Parathyroid adenoma (tissue), 2 donors: ENCODE measurements around the gene ITIH2.
"Not testable (repeated sequence)": the region's sequence is repeated elsewhere in the genome, so short reads cannot be mapped to it uniquely, and the experiment has no call there.

Experiments
- H2AFZ ChIP-seq: fragments of 300-600 bp; sonication (generic); one replicate; pipeline ENCODE4 v1.7.0; 2017; ENCODE audit warnings: antibody characterized with exemption, mild to moderate bottlenecking
- H3K27ac ChIP-seq: fragments of 300-600 bp; sonication (generic); one replicate; pipeline ENCODE4 v1.7.0; 2017
- H3K27me3 ChIP-seq: fragments of 300-600 bp; sonication (generic); one replicate; pipeline ENCODE4 v1.7.0; 2017; ENCODE audit warnings: low read length; ENCODE audit not compliant: control insufficient read depth, insufficient read depth
- H3K36me3 ChIP-seq: fragments of 300-600 bp; sonication (generic); one replicate; pipeline ENCODE4 v1.7.0; 2017; ENCODE audit warnings: low read length; ENCODE audit not compliant: control insufficient read depth, insufficient read depth
- H3K4me1 ChIP-seq: fragments of 300-600 bp; sonication (generic); one replicate; pipeline ENCODE4 v1.7.0; 2017; ENCODE audit warnings: control low read depth
- H3K4me2 ChIP-seq: fragments of 300-600 bp; sonication (generic); one replicate; pipeline ENCODE4 v1.7.0; 2017; ENCODE audit warnings: low read length
- H3K4me3 ChIP-seq: fragments of 300-600 bp; sonication (generic); one replicate; pipeline ENCODE4 v1.7.0; 2017; ENCODE audit warnings: low read depth, low read length
- H3K79me2 ChIP-seq: fragments of 300-600 bp; sonication (generic); one replicate; pipeline ENCODE4 v1.7.0; 2017; ENCODE audit warnings: control low read depth
- H3K9ac ChIP-seq: fragments of 300-600 bp; sonication (generic); one replicate; pipeline ENCODE4 v1.7.0; 2017; ENCODE audit warnings: mild to moderate bottlenecking
- H3K9me3 ChIP-seq: fragments of 300-600 bp; sonication (generic); one replicate; pipeline ENCODE4 v1.7.0; 2017; ENCODE audit warnings: low read length; ENCODE audit not compliant: control insufficient read depth
- TF ChIP-seq, protein P1 (sequence below): fragments of 300-600 bp; sonication (generic); IDR thresholded peaks from one replicate; pipeline ENCODE4 v1.7.0; 2017; ENCODE audit warnings: antibody characterized with exemption, mild to moderate bottlenecking
- donor health status: primary hyperparathyroidism.

Gene ITIH2

DNA sequence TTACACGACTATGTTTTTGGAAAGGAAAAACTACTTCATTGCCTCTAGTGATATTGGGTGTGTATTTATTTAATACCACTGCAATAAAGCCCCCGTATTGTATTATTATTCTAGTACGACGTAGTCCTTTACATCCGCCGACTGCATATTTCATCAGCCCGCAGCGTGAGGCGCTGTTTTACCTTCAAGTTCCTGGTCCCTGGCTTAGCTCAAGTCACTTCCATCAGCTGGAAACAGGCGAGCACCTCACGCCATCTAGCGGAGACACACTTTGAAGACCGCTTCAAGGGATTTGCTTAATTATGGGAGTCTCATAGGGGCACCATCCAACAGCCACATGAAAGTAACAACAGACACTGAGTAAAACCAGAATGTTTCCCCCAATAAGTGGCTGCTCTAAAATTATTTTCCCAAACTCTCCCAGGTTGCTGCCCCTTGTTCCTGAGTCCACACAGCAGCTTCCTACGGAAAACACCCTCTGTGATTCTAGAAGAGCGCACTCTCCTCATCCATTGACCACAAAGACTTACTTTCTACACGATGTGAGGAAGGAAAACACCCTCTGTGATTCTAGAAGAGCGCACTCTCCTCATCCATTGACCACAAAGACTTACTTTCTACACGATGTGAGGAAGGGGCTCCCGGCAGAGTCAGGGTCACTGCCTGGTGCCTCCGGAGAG is 15.7 kb upstream of the ITIH2 start:
- H3K27ac ChIP-seq: no peak overlapping the region
- H3K79me2 ChIP-seq: no peaks in the 10 kb centered on the region
- TF ChIP-seq, protein P1, sequence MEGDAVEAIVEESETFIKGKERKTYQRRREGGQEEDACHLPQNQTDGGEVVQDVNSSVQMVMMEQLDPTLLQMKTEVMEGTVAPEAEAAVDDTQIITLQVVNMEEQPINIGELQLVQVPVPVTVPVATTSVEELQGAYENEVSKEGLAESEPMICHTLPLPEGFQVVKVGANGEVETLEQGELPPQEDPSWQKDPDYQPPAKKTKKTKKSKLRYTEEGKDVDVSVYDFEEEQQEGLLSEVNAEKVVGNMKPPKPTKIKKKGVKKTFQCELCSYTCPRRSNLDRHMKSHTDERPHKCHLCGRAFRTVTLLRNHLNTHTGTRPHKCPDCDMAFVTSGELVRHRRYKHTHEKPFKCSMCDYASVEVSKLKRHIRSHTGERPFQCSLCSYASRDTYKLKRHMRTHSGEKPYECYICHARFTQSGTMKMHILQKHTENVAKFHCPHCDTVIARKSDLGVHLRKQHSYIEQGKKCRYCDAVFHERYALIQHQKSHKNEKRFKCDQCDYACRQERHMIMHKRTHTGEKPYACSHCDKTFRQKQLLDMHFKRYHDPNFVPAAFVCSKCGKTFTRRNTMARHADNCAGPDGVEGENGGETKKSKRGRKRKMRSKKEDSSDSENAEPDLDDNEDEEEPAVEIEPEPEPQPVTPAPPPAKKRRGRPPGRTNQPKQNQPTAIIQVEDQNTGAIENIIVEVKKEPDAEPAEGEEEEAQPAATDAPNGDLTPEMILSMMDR: peak; percentile 88
- H3K4me2 ChIP-seq: no peak overlapping the region
- no peak overlapping the region for H2AFZ ChIP-seq
- no peak overlapping the region for H3K4me3 ChIP-seq
- no peaks in the 10 kb centered on the region for H3K9me3 ChIP-seq
- no peaks in the 10 kb centered on the region for H3K4me1 ChIP-seq
- H3K9ac ChIP-seq: no peak overlapping the region
- H3K36me3 ChIP-seq: no peaks in the 10 kb centered on the region
- no peaks in the 10 kb centered on the region for H3K27me3 ChIP-seq

DNA sequence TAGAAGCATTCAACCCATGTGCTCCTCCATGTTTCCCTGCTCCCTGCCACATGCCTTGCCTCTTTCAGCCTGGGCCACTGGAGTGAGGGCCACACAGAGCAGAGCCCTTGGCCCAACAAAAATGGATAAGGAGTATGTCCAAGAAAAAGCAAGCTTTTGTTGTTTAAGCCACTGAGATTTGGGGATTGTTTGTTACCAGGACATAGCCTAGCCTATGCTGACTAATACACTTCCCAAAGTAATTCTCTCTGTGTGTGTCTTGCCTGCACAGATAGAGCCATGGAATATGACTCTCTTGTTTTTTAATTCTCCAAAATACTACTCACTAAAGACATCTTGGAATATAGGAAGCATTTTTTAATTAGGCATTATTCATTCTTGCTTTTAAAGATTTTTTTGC is 13.5 kb upstream of the ITIH2 start:
- H3K36me3 ChIP-seq: no peaks in the 10 kb centered on the region
- TF ChIP-seq, protein P1: no peak
- no peaks in the 10 kb centered on the region for H3K79me2 ChIP-seq
- H3K4me2 ChIP-seq: no peak overlapping the region
- no peak overlapping the region for H2AFZ ChIP-seq
- no peaks in the 10 kb centered on the region for H3K27me3 ChIP-seq
- H3K9me3 ChIP-seq: no peaks in the 10 kb centered on the region
- no peaks in the 10 kb centered on the region for H3K4me1 ChIP-seq
- no peak overlapping the region for H3K9ac ChIP-seq
- H3K4me3 ChIP-seq: no peak overlapping the region
- no peak overlapping the region for H3K27ac ChIP-seq

DNA sequence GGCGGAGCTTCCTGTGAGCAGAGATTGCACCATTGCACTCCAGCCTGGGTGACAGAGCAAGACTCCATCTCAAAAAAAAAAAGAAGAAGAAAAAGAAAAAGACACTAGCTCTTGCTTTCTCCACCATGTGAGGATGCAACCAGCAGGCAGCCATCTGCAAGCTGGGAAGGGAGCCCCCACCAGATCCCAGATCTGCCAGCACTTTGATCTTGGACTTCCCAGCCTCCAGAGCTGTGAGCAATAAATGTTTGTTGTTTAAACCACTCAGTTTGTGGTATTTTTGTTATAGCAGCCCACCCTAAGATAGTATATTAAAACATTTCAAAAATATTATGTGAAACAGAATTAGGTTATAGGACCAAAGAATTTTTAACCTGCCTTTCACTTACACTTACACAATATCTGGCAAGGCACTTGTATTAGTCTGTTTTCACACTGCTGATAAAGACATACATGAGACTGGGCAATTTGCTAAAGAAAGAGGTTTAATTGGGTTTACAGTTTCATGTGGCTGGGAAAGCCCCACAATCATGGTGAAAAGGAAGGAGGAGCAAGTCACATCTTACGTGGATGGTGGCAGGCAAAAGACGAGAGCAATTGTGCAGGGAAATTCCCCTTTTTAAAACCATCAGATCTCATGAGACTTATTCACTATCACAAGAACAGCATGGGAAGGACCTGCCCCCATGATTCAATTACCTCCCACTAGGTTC is 12.1 kb upstream of the ITIH2 start:
- not testable (repeated sequence) for H3K27ac ChIP-seq, H3K27me3 ChIP-seq, H3K9ac ChIP-seq, H3K4me2 ChIP-seq, H3K4me3 ChIP-seq, H2AFZ ChIP-seq, H3K4me1 ChIP-seq, H3K36me3 ChIP-seq, H3K9me3 ChIP-seq, H3K79me2 ChIP-seq

DNA sequence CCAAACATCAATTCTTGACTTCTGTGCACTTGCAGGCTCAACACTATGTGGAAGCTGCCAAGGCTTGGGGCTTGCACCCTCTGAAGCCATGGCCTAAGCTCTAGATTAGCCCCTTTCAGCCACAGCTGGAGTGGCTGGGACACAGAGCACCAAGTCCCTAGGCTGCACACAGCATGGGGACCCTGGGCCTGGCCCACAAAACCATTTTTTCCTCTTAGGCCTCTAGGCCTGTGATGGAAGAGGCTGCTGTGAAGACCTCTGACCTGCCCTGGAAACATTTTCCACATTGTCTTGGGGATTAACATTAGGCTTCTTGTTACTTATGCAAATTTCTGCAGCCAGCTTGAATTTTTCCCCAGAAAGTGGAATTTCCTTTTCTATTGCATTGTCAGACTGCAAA is 10.7 kb upstream of the ITIH2 start:
- H3K36me3 ChIP-seq, H3K4me1 ChIP-seq, H3K79me2 ChIP-seq, H3K4me3 ChIP-seq, H3K27ac ChIP-seq, H3K9ac ChIP-seq, H3K9me3 ChIP-seq, H3K27me3 ChIP-seq, H2AFZ ChIP-seq, H3K4me2 ChIP-seq: not testable (repeated sequence)

DNA sequence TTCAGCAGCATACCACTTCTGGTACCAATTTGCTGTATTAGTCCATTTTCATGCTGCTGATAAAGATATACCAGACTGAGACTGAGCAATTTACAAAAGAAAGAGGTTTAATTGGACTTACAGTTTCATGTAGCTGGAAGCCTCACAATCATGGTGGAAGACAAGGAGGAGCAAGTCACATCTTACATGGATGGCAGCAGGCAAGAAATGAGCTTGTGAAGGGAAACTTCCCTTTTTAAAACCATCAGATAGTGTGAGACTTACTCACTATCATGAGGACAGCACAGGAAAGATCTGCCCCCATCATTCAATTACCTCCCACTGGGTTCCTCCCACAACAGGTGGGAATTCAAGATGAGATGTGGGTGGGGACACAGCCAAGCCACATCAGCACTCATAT is 9.9 kb upstream of the ITIH2 start:
- H3K4me3 ChIP-seq, H3K27me3 ChIP-seq, H2AFZ ChIP-seq, H3K27ac ChIP-seq, H3K4me1 ChIP-seq, H3K9ac ChIP-seq, H3K79me2 ChIP-seq, H3K36me3 ChIP-seq, H3K4me2 ChIP-seq, H3K9me3 ChIP-seq: not testable (repeated sequence)

DNA sequence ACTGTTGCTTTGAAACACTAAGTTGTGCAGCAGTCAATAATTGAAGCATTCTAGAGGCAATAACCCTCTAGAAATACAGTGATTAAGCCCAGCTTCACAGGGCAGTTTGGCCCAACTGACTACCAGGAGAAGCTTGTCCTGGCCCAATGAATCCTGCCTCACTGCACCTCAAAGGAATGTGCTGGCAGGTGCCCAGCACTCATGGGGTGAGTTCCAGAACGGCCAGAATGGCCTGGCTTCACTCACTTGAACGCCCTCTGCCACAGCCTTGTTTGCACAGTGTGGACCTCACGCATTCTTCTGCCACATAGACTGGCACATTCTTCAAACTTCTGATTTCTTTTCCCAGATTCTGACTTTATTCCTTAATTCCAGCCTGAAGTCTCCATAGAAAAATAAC is 6.6 kb upstream of the ITIH2 start:
- TF ChIP-seq, protein P1: no peak
- Histone ChIP-seq H3K4me3 (no peak overlapping the region), H3K9ac (no peak overlapping the region), H3K4me2 (no peak overlapping the region), H3K79me2 (no peaks in the 10 kb centered on the region), H3K9me3 (no peaks in the 10 kb centered on the region), H3K27ac (no peak overlapping the region), H3K27me3 (no peaks in the 10 kb centered on the region), H3K36me3 (no peaks in the 10 kb centered on the region), H3K4me1 (no peaks in the 10 kb centered on the region), H2AFZ (no peak overlapping the region)
